ENCODE results near the gene ATP1A3.

ATP1A3 gene

GRCh38 chr19:41921577-41922576 lies 72.2 kb downstream of the ATP1A3 start:
- no peak for DNase-seq (ENCODE audit: low read depth)
- TF ChIP-seq, protein P1, sequence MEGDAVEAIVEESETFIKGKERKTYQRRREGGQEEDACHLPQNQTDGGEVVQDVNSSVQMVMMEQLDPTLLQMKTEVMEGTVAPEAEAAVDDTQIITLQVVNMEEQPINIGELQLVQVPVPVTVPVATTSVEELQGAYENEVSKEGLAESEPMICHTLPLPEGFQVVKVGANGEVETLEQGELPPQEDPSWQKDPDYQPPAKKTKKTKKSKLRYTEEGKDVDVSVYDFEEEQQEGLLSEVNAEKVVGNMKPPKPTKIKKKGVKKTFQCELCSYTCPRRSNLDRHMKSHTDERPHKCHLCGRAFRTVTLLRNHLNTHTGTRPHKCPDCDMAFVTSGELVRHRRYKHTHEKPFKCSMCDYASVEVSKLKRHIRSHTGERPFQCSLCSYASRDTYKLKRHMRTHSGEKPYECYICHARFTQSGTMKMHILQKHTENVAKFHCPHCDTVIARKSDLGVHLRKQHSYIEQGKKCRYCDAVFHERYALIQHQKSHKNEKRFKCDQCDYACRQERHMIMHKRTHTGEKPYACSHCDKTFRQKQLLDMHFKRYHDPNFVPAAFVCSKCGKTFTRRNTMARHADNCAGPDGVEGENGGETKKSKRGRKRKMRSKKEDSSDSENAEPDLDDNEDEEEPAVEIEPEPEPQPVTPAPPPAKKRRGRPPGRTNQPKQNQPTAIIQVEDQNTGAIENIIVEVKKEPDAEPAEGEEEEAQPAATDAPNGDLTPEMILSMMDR (IDR thresholded peaks at IDR 0.05; ENCODE audit: low read depth, low read length, missing control alignments): no peak
- H3K4me3 ChIP-seq (ENCODE audit: low read depth, low read length): no peak overlapping the region
- in situ Hi-C loops (cut with HindIII; ENCODE audit: low sequenced_read_pairs): no loop called here

- DNase-seq (ENCODE audit: low read depth): no peak
- TF ChIP-seq, protein P1 (IDR thresholded peaks at IDR 0.05; ENCODE audit: low read depth, low read length, missing control alignments): no peak
- in situ Hi-C loops (cut with HindIII; ENCODE audit: low sequenced_read_pairs): no loop called here
- no peak overlapping the region for H3K4me3 ChIP-seq (ENCODE audit: low read depth, low read length)
Observed at GRCh38 chr19:41920882-41921576, 73.0 kb downstream of the ATP1A3 start.

GRCh38 chr19:41919948-41920712 lies 73.9 kb downstream of the ATP1A3 start:
- no peak for DNase-seq (ENCODE audit: low read depth)
- in situ Hi-C loops (cut with HindIII; ENCODE audit: low sequenced_read_pairs): no loop called here
- TF ChIP-seq, protein P1 (IDR thresholded peaks at IDR 0.05; ENCODE audit: low read depth, low read length, missing control alignments): no peak
- no peak overlapping the region for H3K4me3 ChIP-seq (ENCODE audit: low read depth, low read length)

GRCh38 chr19:41918653-41919244 lies 75.3 kb downstream of the ATP1A3 start:
- in situ Hi-C loops (cut with HindIII; ENCODE audit: low sequenced_read_pairs): no loop called here
- no peak overlapping the region for H3K4me3 ChIP-seq (ENCODE audit: low read depth, low read length)
- no peak for DNase-seq (ENCODE audit: low read depth)
- TF ChIP-seq, protein P1 (IDR thresholded peaks at IDR 0.05; ENCODE audit: low read depth, low read length, missing control alignments): no peak

DNA sequence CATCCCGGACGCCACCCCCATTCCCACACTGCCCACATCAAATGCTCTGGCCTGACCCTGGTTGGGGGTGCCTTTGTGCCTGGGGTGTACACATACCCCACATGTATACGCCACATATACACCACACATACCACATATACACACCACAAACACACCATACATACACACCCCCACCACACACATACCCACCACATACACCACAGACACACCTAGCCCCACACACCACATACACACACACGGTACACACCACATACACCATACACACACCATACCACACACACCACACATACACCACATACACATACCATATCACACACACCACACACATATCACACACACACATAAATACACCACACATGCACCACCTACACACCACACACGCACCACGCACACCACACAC lies 75.9 kb downstream of the ATP1A3 start:
- TF ChIP-seq, protein P1 (IDR thresholded peaks at IDR 0.05; ENCODE audit: low read depth, low read length, missing control alignments): no peak
- H3K4me3 ChIP-seq (ENCODE audit: low read depth, low read length): no peak overlapping the region
- DNase-seq (ENCODE audit: low read depth): no peak
- in situ Hi-C loops (cut with HindIII; ENCODE audit: low sequenced_read_pairs): no loop called here

- TF ChIP-seq, protein P1 (IDR thresholded peaks at IDR 0.05; ENCODE audit: low read depth, low read length, missing control alignments): no peak
Observed at GRCh38 chr19:41917676-41918075, 76.4 kb downstream of the ATP1A3 start.

More at GRCh38 chr19:41917676-41918075, 76.4 kb downstream of the ATP1A3 start:
- in situ Hi-C loops (cut with HindIII; ENCODE audit: low sequenced_read_pairs): no loop called here
- DNase-seq (ENCODE audit: low read depth): no peak
- no peak overlapping the region for H3K4me3 ChIP-seq (ENCODE audit: low read depth, low read length)

All from astrocyte of the cerebellum (primary cell).